ENCODE data around the gene NUB1.

DNA sequence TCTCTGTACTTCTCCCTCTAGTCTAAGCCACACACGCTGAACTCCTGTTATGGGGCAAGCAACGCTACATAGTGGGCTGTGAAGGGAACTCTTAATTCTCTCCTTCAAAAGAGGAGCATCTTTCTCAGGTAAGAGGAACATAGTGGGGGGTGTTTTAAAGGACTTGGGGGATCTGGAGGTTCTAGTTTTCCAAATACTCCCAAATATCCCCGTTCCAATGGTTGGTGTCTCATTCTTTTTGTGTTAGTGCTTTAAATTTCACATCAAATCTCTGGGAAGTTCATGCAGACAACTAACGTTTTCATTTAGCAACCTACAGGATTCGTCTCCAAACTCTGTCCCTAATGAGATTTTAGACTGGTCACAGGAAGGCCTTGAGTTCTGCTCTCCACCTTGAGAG, 80.6 kb downstream of the NUB1 start:
- TF ChIP-seq POLR2AphosphoS5 (IDR thresholded peaks at IDR 0.05), result no peak
- TF ChIP-seq CTCF (IDR thresholded peaks at IDR 0.05), result no peak
- TF ChIP-seq POLR2A (IDR thresholded peaks at IDR 0.05; ENCODE audit: low read depth), result no peak
- TF ChIP-seq EP300 (IDR thresholded peaks at IDR 0.05), result no peak
